ENCODE data around the gene SLC6A12. TPM values are rescaled to one million over a fixed set of nuclear protein-coding genes. Genes with fewer than 3 reads are reported as not detected.

SLC6A12 gene
- total and polyA plus RNA-seq, 9 of the 15 experiments (the other 6 are each of a cell fraction or from before 2014, with no cell fraction given) = not detected

DNA sequence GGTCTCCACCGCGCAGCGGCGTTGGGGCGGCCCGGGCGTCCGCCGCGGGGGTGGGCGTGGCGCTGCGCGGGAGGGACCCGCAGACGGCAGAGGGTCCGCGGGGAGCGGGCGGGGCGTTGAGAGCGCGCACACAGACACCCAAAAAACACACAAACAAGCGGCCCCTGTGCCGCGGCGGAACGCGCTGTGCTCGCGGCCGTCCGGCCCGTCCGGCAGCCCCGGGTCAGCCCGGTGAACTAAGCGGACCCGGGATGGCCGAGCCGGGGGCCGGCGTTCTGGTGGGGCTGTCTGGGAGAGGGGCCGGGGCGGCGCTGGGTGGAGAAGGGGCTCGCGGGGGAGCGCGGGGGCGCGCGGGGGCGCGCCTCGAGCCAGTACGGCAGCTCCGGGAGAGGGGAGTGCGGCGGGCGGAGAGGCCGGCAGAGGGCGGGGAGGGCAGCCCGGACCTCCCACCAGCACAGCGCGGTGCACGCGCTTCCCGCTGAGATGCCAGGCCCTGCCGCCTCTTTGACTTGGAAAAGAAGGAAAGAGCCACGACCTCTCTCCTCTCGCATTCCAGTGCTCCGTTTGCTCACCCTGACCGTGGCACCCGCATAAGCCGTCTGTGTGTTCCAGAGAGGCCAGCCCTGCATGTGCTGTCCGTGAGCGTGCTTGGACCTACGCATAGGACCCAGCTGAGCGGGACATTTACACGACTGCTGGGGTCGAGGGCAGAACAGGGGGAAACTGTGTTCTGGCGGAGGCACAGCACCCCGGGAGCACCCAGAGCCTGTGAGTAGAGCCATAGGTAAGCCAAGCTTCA, 10.3 kb downstream of the SLC6A12 start:
- ATAC-seq = peak; percentile 80
- ChIA-PET POLR2A (no interaction called here), CTCF (ENCODE audit: low intra/inter-chr PET ratio) (no interaction called here)
- 4% methylated on average over 13 of the region's 84 CpGs for WGBS (ENCODE audit: insufficient coverage, low coverage, missing lambda C conversion rate)
- H3K4me2 ChIP-seq (ENCODE audit: insufficient read depth, low read length) = peak overlapping the region; percentile 11
- H2AFZ ChIP-seq (ENCODE audit: low read depth, low read length) = no peak overlapping the region
- no peaks in the 10 kb centered on the region for H3K79me2 ChIP-seq (ENCODE audit: control insufficient read depth, insufficient read depth, low read length)
- peak overlapping the region; percentile 33 for H3K4me3 ChIP-seq
- BruUV-seq (replicated peaks) = no TSS peak
- H3K9me1 ChIP-seq (ENCODE audit: control insufficient read depth, insufficient read depth, low read length) = no peaks in the 10 kb centered on the region
- peaks cover 26 to 63% of the 10 kb centered on the region in 2 experiments for H3K27me3 ChIP-seq (ENCODE audit: control insufficient read depth in 2 of 2, insufficient read depth in 2 of 2, low read length in 2 of 2)
- H3K9me3 ChIP-seq (replicated peaks; ENCODE audit: control insufficient read depth, insufficient read depth, low read depth, low read length) = no peaks in the 10 kb centered on the region
- H3K9ac ChIP-seq (ENCODE audit: insufficient read depth in 1 of 2, low read depth in 2 of 2, low read length in 2 of 2) = peak overlapping the region in 1 of 2 experiments; percentile 45; a peak in 1 of 4 replicates
- FAIRE-seq = no peak
- H3K4me1 ChIP-seq (replicated peaks in 1 of 2; ENCODE audit: control insufficient read depth in 2 of 2, insufficient read depth in 2 of 2, low read length in 2 of 2) = peaks cover 2 to 12% of the 10 kb centered on the region in 2 experiments; a peak in 4 of 5 replicates
- H3K27ac ChIP-seq (ENCODE audit: extremely low read depth, low read depth, low read length) = no peak overlapping the region
- no peaks in the 10 kb centered on the region for H3K36me3 ChIP-seq (ENCODE audit: control insufficient read depth, insufficient read depth, low read length)
- in situ Hi-C loops (cut with MboI) = no loop called here
- intact Hi-C loops (cut with micrococcal nuclease) = no loop called here
- H4K20me1 ChIP-seq (replicated peaks; ENCODE audit: control insufficient read depth, insufficient read depth, low read length) = 0 out of 2 replicates have a peak, but pooled peaks cover 6% of the 10 kb centered on the region
- TF ChIP-seq, protein P1, sequence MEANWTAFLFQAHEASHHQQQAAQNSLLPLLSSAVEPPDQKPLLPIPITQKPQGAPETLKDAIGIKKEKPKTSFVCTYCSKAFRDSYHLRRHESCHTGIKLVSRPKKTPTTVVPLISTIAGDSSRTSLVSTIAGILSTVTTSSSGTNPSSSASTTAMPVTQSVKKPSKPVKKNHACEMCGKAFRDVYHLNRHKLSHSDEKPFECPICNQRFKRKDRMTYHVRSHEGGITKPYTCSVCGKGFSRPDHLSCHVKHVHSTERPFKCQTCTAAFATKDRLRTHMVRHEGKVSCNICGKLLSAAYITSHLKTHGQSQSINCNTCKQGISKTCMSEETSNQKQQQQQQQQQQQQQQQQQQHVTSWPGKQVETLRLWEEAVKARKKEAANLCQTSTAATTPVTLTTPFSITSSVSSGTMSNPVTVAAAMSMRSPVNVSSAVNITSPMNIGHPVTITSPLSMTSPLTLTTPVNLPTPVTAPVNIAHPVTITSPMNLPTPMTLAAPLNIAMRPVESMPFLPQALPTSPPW (CRISPR knock-in tag; IDR thresholded peaks at IDR 0.05) = 0 out of 2 replicates have a peak, but pooled peaks have one; percentile 33
- no peak for TF ChIP-seq BDP1 (IDR thresholded peaks at IDR 0.05; ENCODE audit: insufficient read depth, insufficient read length)
- TF ChIP-seq, protein P2, sequence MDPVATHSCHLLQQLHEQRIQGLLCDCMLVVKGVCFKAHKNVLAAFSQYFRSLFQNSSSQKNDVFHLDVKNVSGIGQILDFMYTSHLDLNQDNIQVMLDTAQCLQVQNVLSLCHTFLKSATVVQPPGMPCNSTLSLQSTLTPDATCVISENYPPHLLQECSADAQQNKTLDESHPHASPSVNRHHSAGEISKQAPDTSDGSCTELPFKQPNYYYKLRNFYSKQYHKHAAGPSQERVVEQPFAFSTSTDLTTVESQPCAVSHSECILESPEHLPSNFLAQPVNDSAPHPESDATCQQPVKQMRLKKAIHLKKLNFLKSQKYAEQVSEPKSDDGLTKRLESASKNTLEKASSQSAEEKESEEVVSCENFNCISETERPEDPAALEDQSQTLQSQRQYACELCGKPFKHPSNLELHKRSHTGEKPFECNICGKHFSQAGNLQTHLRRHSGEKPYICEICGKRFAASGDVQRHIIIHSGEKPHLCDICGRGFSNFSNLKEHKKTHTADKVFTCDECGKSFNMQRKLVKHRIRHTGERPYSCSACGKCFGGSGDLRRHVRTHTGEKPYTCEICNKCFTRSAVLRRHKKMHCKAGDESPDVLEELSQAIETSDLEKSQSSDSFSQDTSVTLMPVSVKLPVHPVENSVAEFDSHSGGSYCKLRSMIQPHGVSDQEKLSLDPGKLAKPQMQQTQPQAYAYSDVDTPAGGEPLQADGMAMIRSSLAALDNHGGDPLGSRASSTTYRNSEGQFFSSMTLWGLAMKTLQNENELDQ (CRISPR knock-in tag; IDR thresholded peaks at IDR 0.05; ENCODE audit: borderline replicate concordance) = no peak
- no peak for TF ChIP-seq EP400 (IDR thresholded peaks at IDR 0.05)
- no peak for TF ChIP-seq SLC30A9 (CRISPR knock-in tag; IDR thresholded peaks at IDR 0.05)
- no peak for TF ChIP-seq BCOR (IDR thresholded peaks at IDR 0.05)
- TF ChIP-seq TAF7 (tag; IDR thresholded peaks at IDR 0.05) = no peak
- TF ChIP-seq POLR2B (IDR thresholded peaks at IDR 0.05; ENCODE audit: low read depth, partially characterized antibody) = no peak
- TF ChIP-seq XRCC4 (IDR thresholded peaks at IDR 0.05; ENCODE audit: extremely low read depth, insufficient read depth, insufficient read length) = no peak
- TF ChIP-seq NRF1 (conservative IDR thresholded peaks at IDR 0.05 in 1 of 2, IDR thresholded peaks at IDR 0.05 in 1 of 2) = peak in 1 of 2 experiments; percentile 10; a peak in 2 of 4 replicates
- TF ChIP-seq EZH2 (IDR thresholded peaks at IDR 0.05; ENCODE audit: borderline replicate concordance, low read depth, low read length) = 0 out of 2 replicates have a peak, but pooled peaks have one; percentile 42
- DNase-seq (ENCODE audit: extremely low read depth in 1 of 4, low spot score in 3 of 4) = peak in 3 of 4 experiments; percentile 22 to 63 (median 62)
